Measurements from ENCODE around the gene ZNF407. TPM values are rescaled to one million over a fixed set of nuclear protein-coding genes. Genes with fewer than 3 reads are reported as not detected.

The ZNF407 gene
- total and polyA plus RNA-seq, 2 experiments from 2014 or later: 2.1 to 10.4 TPM

GRCh38 chr18:74806073-74806472, 208.4 kb downstream of the ZNF407 start (continued):
- TF ChIP-seq, protein P1, sequence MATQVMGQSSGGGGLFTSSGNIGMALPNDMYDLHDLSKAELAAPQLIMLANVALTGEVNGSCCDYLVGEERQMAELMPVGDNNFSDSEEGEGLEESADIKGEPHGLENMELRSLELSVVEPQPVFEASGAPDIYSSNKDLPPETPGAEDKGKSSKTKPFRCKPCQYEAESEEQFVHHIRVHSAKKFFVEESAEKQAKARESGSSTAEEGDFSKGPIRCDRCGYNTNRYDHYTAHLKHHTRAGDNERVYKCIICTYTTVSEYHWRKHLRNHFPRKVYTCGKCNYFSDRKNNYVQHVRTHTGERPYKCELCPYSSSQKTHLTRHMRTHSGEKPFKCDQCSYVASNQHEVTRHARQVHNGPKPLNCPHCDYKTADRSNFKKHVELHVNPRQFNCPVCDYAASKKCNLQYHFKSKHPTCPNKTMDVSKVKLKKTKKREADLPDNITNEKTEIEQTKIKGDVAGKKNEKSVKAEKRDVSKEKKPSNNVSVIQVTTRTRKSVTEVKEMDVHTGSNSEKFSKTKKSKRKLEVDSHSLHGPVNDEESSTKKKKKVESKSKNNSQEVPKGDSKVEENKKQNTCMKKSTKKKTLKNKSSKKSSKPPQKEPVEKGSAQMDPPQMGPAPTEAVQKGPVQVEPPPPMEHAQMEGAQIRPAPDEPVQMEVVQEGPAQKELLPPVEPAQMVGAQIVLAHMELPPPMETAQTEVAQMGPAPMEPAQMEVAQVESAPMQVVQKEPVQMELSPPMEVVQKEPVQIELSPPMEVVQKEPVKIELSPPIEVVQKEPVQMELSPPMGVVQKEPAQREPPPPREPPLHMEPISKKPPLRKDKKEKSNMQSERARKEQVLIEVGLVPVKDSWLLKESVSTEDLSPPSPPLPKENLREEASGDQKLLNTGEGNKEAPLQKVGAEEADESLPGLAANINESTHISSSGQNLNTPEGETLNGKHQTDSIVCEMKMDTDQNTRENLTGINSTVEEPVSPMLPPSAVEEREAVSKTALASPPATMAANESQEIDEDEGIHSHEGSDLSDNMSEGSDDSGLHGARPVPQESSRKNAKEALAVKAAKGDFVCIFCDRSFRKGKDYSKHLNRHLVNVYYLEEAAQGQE (IDR thresholded peaks at IDR 0.05; ENCODE audit: unreplicated experiment): no peak
- no peak for TF ChIP-seq CTCF (conservative IDR thresholded peaks at IDR 0.05; ENCODE audit: low read depth in 2 of 2)
- TF ChIP-seq NANOG (IDR thresholded peaks at IDR 0.05; ENCODE audit: borderline replicate concordance): no peak

GRCh38 chr18:74806700-74807416, 209.2 kb downstream of the ZNF407 start:
- Histone ChIP-seq H3K4me1 (ENCODE audit: insufficient read depth) (peaks cover 18% of the 10 kb centered on the region), H3K27ac (ENCODE audit: low read depth) (no peak overlapping the region), H3K36me3 (ENCODE audit: insufficient read depth) (no peaks in the 10 kb centered on the region), H3K9me2 (ENCODE audit: insufficient read depth) (0 out of 2 replicates have a peak, but pooled peaks cover 4% of the 10 kb centered on the region), H2AFZ (no peak overlapping the region), H3K27me3 (ENCODE audit: insufficient read depth) (no peaks in the 10 kb centered on the region), H4K20me1 (replicated peaks; ENCODE audit: insufficient read depth) (no peaks in the 10 kb centered on the region), H3F3A (replicated peaks; ENCODE audit: low read depth) (no peaks in the 10 kb centered on the region), H3K4me3 (no peak overlapping the region), H3K4me2 (no peak overlapping the region), H3K79me2 (replicated peaks; ENCODE audit: insufficient read depth) (no peaks in the 10 kb centered on the region)
- Mint-ChIP-seq H3K27ac (peak overlapping the region; percentile 24; the same call in 1 of the 2 replicates), H3K4me3 (no peak overlapping the region), H3K27me3 (ENCODE audit: insufficient read depth, low read depth, poor library complexity) (peaks cover 8% of the 10 kb centered on the region), H3K9me3 (no peaks in the 10 kb centered on the region), H3K36me3 (ENCODE audit: low read depth) (no peaks in the 10 kb centered on the region), H3K4me1 (peaks cover 35% of the 10 kb centered on the region)
- DNase-seq (ENCODE audit: low spot score): no peak
- ATAC-seq: no peak
- no peak for TF ChIP-seq POLR2AphosphoS5 (IDR thresholded peaks at IDR 0.05; ENCODE audit: low read depth)
- TF ChIP-seq STAT1 (IDR thresholded peaks at IDR 0.05; ENCODE audit: unreplicated experiment): no peak
- TF ChIP-seq, protein P2, sequence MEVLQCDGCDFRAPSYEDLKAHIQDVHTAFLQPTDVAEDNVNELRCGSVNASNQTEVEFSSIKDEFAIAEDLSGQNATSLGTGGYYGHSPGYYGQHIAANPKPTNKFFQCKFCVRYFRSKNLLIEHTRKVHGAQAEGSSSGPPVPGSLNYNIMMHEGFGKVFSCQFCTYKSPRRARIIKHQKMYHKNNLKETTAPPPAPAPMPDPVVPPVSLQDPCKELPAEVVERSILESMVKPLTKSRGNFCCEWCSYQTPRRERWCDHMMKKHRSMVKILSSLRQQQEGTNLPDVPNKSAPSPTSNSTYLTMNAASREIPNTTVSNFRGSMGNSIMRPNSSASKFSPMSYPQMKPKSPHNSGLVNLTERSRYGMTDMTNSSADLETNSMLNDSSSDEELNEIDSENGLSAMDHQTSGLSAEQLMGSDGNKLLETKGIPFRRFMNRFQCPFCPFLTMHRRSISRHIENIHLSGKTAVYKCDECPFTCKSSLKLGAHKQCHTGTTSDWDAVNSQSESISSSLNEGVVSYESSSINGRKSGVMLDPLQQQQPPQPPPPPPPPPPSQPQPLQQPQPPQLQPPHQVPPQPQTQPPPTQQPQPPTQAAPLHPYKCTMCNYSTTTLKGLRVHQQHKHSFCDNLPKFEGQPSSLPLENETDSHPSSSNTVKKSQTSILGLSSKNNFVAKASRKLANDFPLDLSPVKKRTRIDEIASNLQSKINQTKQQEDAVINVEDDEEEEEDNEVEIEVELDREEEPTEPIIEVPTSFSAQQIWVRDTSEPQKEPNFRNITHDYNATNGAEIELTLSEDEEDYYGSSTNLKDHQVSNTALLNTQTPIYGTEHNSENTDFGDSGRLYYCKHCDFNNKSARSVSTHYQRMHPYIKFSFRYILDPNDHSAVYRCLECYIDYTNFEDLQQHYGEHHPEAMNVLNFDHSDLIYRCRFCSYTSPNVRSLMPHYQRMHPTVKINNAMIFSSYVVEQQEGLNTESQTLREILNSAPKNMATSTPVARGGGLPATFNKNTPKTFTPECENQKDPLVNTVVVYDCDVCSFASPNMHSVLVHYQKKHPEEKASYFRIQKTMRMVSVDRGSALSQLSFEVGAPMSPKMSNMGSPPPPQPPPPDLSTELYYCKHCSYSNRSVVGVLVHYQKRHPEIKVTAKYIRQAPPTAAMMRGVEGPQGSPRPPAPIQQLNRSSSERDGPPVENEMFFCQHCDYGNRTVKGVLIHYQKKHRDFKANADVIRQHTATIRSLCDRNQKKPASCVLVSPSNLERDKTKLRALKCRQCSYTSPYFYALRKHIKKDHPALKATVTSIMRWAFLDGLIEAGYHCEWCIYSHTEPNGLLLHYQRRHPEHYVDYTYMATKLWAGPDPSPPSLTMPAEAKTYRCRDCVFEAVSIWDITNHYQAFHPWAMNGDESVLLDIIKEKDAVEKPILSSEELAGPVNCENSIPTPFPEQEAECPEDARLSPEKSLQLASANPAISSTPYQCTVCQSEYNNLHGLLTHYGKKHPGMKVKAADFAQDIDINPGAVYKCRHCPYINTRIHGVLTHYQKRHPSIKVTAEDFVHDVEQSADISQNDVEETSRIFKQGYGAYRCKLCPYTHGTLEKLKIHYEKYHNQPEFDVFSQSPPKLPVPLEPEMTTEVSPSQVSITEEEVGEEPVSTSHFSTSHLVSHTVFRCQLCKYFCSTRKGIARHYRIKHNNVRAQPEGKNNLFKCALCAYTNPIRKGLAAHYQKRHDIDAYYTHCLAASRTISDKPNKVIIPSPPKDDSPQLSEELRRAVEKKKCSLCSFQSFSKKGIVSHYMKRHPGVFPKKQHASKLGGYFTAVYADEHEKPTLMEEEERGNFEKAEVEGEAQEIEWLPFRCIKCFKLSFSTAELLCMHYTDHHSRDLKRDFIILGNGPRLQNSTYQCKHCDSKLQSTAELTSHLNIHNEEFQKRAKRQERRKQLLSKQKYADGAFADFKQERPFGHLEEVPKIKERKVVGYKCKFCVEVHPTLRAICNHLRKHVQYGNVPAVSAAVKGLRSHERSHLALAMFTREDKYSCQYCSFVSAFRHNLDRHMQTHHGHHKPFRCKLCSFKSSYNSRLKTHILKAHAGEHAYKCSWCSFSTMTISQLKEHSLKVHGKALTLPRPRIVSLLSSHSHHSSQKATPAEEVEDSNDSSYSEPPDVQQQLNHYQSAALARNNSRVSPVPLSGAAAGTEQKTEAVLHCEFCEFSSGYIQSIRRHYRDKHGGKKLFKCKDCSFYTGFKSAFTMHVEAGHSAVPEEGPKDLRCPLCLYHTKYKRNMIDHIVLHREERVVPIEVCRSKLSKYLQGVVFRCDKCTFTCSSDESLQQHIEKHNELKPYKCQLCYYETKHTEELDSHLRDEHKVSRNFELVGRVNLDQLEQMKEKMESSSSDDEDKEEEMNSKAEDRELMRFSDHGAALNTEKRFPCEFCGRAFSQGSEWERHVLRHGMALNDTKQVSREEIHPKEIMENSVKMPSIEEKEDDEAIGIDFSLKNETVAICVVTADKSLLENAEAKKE (CRISPR knock-in tag; IDR thresholded peaks at IDR 0.05): no peak
- no peak for TF ChIP-seq CTCF (conservative IDR thresholded peaks at IDR 0.05; ENCODE audit: low read depth in 2 of 2)
- TF ChIP-seq NANOG (IDR thresholded peaks at IDR 0.05; ENCODE audit: borderline replicate concordance): no peak
- TF ChIP-seq JUNB (IDR thresholded peaks at IDR 0.05; ENCODE audit: unreplicated experiment): no peak
- TF ChIP-seq, protein P3, sequence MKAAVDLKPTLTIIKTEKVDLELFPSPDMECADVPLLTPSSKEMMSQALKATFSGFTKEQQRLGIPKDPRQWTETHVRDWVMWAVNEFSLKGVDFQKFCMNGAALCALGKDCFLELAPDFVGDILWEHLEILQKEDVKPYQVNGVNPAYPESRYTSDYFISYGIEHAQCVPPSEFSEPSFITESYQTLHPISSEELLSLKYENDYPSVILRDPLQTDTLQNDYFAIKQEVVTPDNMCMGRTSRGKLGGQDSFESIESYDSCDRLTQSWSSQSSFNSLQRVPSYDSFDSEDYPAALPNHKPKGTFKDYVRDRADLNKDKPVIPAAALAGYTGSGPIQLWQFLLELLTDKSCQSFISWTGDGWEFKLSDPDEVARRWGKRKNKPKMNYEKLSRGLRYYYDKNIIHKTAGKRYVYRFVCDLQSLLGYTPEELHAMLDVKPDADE (IDR thresholded peaks at IDR 0.05): no peak
